ENCODE data around the gene DACT1. TPM values are rescaled to one million over a fixed set of nuclear protein-coding genes. Genes with fewer than 3 reads are reported as not detected.

The DACT1 gene
- total RNA-seq, 1 donor from 2014 or later: 3.7 TPM

GRCh38 chr14:58617619-58618018, 20.1 kb upstream of the DACT1 start:
- intact Hi-C loops (cut with DNase I): no loop called here
- H3K27me3 ChIP-seq (ENCODE audit: low read depth): no peaks in the 10 kb centered on the region
- ATAC-seq: no peak

GRCh38 chr14:58620011-58620410, 17.8 kb upstream of the DACT1 start:
- no peaks in the 10 kb centered on the region for H3K4me1 ChIP-seq
- intact Hi-C loops (cut with DNase I): no loop called here
- ATAC-seq: no peak
- no peak overlapping the region for H3K4me3 ChIP-seq
- no peak for DNase-seq
- no peaks in the 10 kb centered on the region for H3K36me3 ChIP-seq
- no peak overlapping the region for H3K27ac ChIP-seq
- no peaks in the 10 kb centered on the region for H3K27me3 ChIP-seq (ENCODE audit: low read depth)
- no peaks in the 10 kb centered on the region for H3K9me3 ChIP-seq
- no peak for TF ChIP-seq CTCF (IDR thresholded peaks at IDR 0.05)

More at GRCh38 chr14:58617619-58618018, 20.1 kb upstream of the DACT1 start:
- Histone ChIP-seq H3K4me3 (no peak overlapping the region), H3K4me1 (no peaks in the 10 kb centered on the region), H3K27ac (no peak overlapping the region), H3K9me3 (no peaks in the 10 kb centered on the region), H3K36me3 (no peaks in the 10 kb centered on the region)
- no peak for DNase-seq
- TF ChIP-seq CTCF (IDR thresholded peaks at IDR 0.05): no peak

- no peaks in the 10 kb centered on the region for H3K4me1 ChIP-seq
- no peaks in the 10 kb centered on the region for H3K27me3 ChIP-seq (ENCODE audit: low read depth)
- DNase-seq: no peak
- TF ChIP-seq CTCF (IDR thresholded peaks at IDR 0.05): no peak
- no peak for ATAC-seq
- intact Hi-C loops (cut with DNase I): no loop called here
- no peak overlapping the region for H3K27ac ChIP-seq
- H3K9me3 ChIP-seq: no peaks in the 10 kb centered on the region
- no peak overlapping the region for H3K4me3 ChIP-seq
- no peaks in the 10 kb centered on the region for H3K36me3 ChIP-seq
Observed at GRCh38 chr14:58625438-58625837, 12.3 kb upstream of the DACT1 start.

GRCh38 chr14:58626431-58626831, 11.3 kb upstream of the DACT1 start:
- no peaks in the 10 kb centered on the region for H3K27me3 ChIP-seq (ENCODE audit: low read depth)
- no peak overlapping the region for H3K4me3 ChIP-seq
- intact Hi-C loops (cut with DNase I): no loop called here
- H3K4me1 ChIP-seq: no peaks in the 10 kb centered on the region
- no peak for TF ChIP-seq CTCF (IDR thresholded peaks at IDR 0.05)
- no peaks in the 10 kb centered on the region for H3K9me3 ChIP-seq
- DNase-seq (no peak), ATAC-seq (no peak)
- H3K36me3 ChIP-seq: no peaks in the 10 kb centered on the region
- H3K27ac ChIP-seq: no peak overlapping the region

GRCh38 chr14:58628406-58628805, 9.4 kb upstream of the DACT1 start:
- no peak for TF ChIP-seq CTCF (IDR thresholded peaks at IDR 0.05)
- Histone ChIP-seq H3K27me3 (ENCODE audit: low read depth) (peaks cover 5% of the 10 kb centered on the region), H3K9me3 (no peaks in the 10 kb centered on the region), H3K4me1 (no peaks in the 10 kb centered on the region), H3K4me3 (no peak overlapping the region), H3K27ac (no peak overlapping the region), H3K36me3 (no peaks in the 10 kb centered on the region)
- no peak for ATAC-seq
- DNase-seq: no peak
- intact Hi-C loops (cut with DNase I): no loop called here

- Histone ChIP-seq H3K27me3 (ENCODE audit: low read depth) (peaks cover 5% of the 10 kb centered on the region), H3K27ac (no peak overlapping the region), H3K9me3 (no peaks in the 10 kb centered on the region), H3K36me3 (no peaks in the 10 kb centered on the region), H3K4me3 (no peak overlapping the region), H3K4me1 (no peaks in the 10 kb centered on the region)
- TF ChIP-seq CTCF (IDR thresholded peaks at IDR 0.05): no peak
- DNase-seq (no peak), ATAC-seq (no peak)
- intact Hi-C loops (cut with DNase I): no loop called here
Observed at GRCh38 chr14:58629281-58629680, 8.5 kb upstream of the DACT1 start.

Data from lower lobe of right lung (tissue), 2 donors.